ENCODE results near the gene DTNBP1.

Gene DTNBP1

DNA sequence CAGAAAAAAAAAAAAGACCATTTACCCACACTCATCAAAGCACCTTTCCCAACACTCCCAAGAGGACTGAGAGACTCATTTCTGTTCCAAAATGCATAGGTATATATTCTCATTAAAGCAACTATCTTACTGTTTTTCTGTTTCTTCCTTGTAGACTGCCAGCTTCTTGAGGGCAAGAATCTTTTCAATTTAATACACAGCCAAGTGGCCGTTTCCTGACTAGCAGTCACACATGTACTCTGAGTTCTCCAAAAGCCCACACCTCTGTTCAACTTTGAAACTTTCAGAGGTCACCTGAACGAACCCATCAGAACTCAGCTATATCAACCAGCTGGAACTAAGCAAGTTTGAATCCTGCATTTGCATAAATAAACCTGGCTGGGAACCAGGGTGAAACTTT is 92.7 kb downstream of the DTNBP1 start:
- no peak for DNase-seq (ENCODE audit: low read depth in 2 of 2)
- no peak overlapping the region for H3K4me3 ChIP-seq (replicated peaks in 1 of 2; ENCODE audit: low read depth in 2 of 2, low read length in 2 of 2)
- TF ChIP-seq CTCF (IDR thresholded peaks at IDR 0.05; ENCODE audit: low read depth, low read length), result no peak

- TF ChIP-seq CTCF (IDR thresholded peaks at IDR 0.05; ENCODE audit: low read depth, low read length), result no peak
- peak; percentile 12 to 18 for DNase-seq (ENCODE audit: low read depth in 2 of 2)
- no peak overlapping the region for H3K4me3 ChIP-seq (replicated peaks in 1 of 2; ENCODE audit: low read depth in 2 of 2, low read length in 2 of 2)
Observed at GRCh38 chr6:15569035-15569995, 93.5 kb downstream of the DTNBP1 start.

DNA sequence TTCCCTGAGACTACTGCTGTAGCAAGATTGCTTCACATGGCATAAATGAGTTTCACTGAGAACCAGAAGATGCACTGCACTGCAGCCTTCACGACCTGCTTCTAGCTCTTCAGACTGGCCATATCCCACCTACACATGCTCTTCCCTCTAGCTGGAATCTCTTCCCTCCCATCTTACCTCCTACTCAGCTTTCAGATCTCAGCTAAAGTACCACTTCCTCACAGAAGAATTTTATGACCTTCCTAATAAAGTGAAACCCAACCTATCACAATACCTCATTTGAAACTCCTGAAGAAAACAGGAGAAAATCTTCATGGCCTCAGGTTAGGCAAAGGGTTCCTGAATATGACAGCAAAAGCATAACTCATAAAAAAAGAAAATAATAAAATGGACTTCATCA is 99.9 kb downstream of the DTNBP1 start:
- H3K4me3 ChIP-seq (replicated peaks in 1 of 2; ENCODE audit: low read depth in 2 of 2, low read length in 2 of 2), result no peak overlapping the region
- no peak for DNase-seq (ENCODE audit: low read depth in 2 of 2)
- no peak for TF ChIP-seq CTCF (IDR thresholded peaks at IDR 0.05; ENCODE audit: low read depth, low read length)

DNA sequence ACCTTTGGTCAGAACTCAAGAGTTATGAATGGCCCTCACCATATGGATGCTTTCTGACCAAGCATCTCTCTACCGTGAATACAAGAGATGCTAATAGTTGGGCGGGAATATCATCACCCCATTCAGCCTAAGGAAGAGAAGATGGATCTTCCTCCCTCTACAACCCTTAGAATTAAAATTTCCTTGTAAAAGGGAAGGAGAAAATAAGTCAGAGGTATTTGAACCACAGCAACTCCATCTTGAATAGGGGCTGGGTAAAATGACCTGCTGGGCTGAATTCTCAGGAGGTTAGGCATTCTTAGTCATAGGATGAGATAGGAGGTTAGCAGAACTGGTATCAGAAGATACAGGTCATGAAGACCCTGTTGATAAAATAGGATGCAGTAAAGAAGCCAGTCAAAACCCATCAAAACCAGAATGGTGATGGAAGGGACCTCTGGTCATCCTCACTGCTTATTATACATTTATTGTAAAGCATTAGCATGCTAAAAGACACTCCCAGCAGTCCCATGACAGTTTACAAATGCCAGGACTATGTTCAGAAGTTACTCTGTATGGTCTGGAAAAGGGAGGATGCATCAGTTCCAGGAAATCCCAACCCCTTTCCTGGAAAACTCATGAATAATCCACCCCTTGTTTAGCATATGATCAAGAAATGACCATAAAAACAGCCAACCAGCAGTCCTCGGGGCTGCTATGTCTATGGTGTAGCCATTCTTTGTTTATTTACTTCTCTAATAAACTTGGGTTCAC is 101.2 kb downstream of the DTNBP1 start:
- H3K4me3 ChIP-seq (replicated peaks in 1 of 2; ENCODE audit: low read depth in 2 of 2, low read length in 2 of 2), result no peak overlapping the region
- DNase-seq (ENCODE audit: low read depth in 2 of 2), result peak; percentile 8 to 31
- no peak for TF ChIP-seq CTCF (IDR thresholded peaks at IDR 0.05; ENCODE audit: low read depth, low read length)

- no peak for TF ChIP-seq CTCF (IDR thresholded peaks at IDR 0.05; ENCODE audit: low read depth, low read length)
- DNase-seq (ENCODE audit: low read depth in 2 of 2), result no peak
- H3K4me3 ChIP-seq (replicated peaks in 1 of 2; ENCODE audit: low read depth in 2 of 2, low read length in 2 of 2), result no peak overlapping the region
Observed at GRCh38 chr6:15560713-15561112, 102.1 kb downstream of the DTNBP1 start.

DNA sequence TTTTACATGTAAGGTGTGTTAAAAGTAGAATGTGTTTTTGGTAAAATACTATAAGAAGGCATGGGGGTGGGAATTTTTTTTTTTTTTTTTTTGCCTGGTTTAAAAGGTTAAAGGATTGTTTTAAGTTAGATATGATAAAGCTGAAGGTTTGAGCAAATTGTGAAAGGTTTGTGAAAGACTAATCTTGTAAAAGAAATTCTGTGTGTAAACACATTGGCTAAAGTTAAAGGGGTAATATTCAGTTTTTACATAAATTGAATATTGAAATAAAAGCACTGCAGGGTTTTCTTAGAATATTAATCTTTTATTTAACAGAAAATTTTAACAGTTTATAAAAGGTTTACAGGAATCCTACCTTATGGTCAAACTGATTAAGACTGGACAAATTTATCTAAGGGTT is 105.7 kb downstream of the DTNBP1 start:
- no peak for TF ChIP-seq CTCF (IDR thresholded peaks at IDR 0.05; ENCODE audit: low read depth, low read length)
- no peak for DNase-seq (ENCODE audit: low read depth in 2 of 2)
- no peak overlapping the region for H3K4me3 ChIP-seq (replicated peaks in 1 of 2; ENCODE audit: low read depth in 2 of 2, low read length in 2 of 2)
